GM23338 (cell line): ENCODE measurements around the gene MAST4. TPM values are rescaled to one million over a fixed set of nuclear protein-coding genes. Genes with fewer than 3 reads are reported as not detected.

Source experiments
- ATAC-seq: fragments of 200-7000 bp; cut with Tn5 transposase; 3 replicates; pipeline ENCODE4 v1.9.1; 2020
- DNase-seq: peaks from one replicate; pipeline ENCODE4 v3.0.0-alpha.2; 2015; ENCODE audit warnings: low spot score
- H2AFZ ChIP-seq: fragments of 200-600 bp; sonication (generic); 2 replicates; pipeline ENCODE4 v1.8.0; 2016; ENCODE audit warnings: antibody characterized with exemption, mild to moderate bottlenecking, moderate library complexity
- H3F3A ChIP-seq: fragments of 200-600 bp; sonication (generic); replicated peaks from 2 replicates; pipeline ENCODE4 v1.8.0; 2017; ENCODE audit warnings: antibody characterized with exemption, mixed run types, low read depth
- H3K27ac ChIP-seq: fragments of 200-600 bp; sonication (generic); 2 replicates; pipeline ENCODE4 v1.6.1; 2016; ENCODE audit warnings: low read depth
- H3K27me3 ChIP-seq: fragments of 200-600 bp; sonication (generic); 2 replicates; pipeline ENCODE4 v1.8.0; 2016; ENCODE audit warnings: mild to moderate bottlenecking, mixed run types, moderate library complexity; ENCODE audit not compliant: insufficient read depth
- H3K36me3 ChIP-seq: fragments of 200-600 bp; sonication (generic); 2 replicates; pipeline ENCODE4 v1.8.0; 2016; ENCODE audit warnings: mild to moderate bottlenecking; ENCODE audit not compliant: insufficient read depth
- H3K4me1 ChIP-seq: fragments of 200-600 bp; sonication (generic); 2 replicates; pipeline ENCODE4 v1.8.0; 2016; ENCODE audit warnings: mild to moderate bottlenecking, moderate library complexity; ENCODE audit not compliant: insufficient read depth
- H3K4me2 ChIP-seq: fragments of 200-600 bp; sonication (generic); 2 replicates; pipeline ENCODE4 v1.7.1; 2017; ENCODE audit warnings: mixed run types
- H3K4me3 ChIP-seq: fragments of 200-600 bp; sonication (generic); 2 replicates; pipeline ENCODE4 v1.6.1; 2016; ENCODE audit warnings: mixed run types
- H3K79me2 ChIP-seq: fragments of 200-600 bp; sonication (generic); replicated peaks from 2 replicates; pipeline ENCODE4 v1.8.0; 2017; ENCODE audit warnings: mild to moderate bottlenecking; ENCODE audit not compliant: insufficient read depth
- H3K9me2 ChIP-seq: fragments of 200-600 bp; sonication (generic); 2 replicates; pipeline ENCODE4 v1.8.0; 2017; ENCODE audit not compliant: insufficient read depth
- H4K20me1 ChIP-seq: fragments of 200-600 bp; sonication (generic); replicated peaks from 2 replicates; pipeline ENCODE4 v1.8.0; 2017; ENCODE audit warnings: mild to moderate bottlenecking; ENCODE audit not compliant: insufficient read depth
- H3K27ac Mint-ChIP-seq: 2 replicates; pipeline ENCODE4 v1.8.0; 2020; ENCODE audit warnings: inconsistent platforms, mild to moderate bottlenecking, moderate library complexity, mixed read lengths
- H3K27me3 Mint-ChIP-seq: 3 replicates; pipeline ENCODE4 v1.8.0; 2022; ENCODE audit warnings: low read depth, mild to moderate bottlenecking, moderate library complexity, mixed read lengths, inconsistent platforms; ENCODE audit not compliant: insufficient read depth, poor library complexity
- H3K36me3 Mint-ChIP-seq: 3 replicates; pipeline ENCODE4 v1.8.0; 2021; ENCODE audit warnings: low read depth, mild to moderate bottlenecking, inconsistent platforms, moderate library complexity, mixed read lengths
- H3K4me1 Mint-ChIP-seq: 3 replicates; pipeline ENCODE4 v1.8.0; 2020; ENCODE audit warnings: mild to moderate bottlenecking, inconsistent platforms, mixed read lengths
- H3K4me3 Mint-ChIP-seq: 3 replicates; pipeline ENCODE4 v1.8.0; 2021; ENCODE audit warnings: moderate library complexity, mild to moderate bottlenecking, inconsistent platforms, mixed read lengths
- H3K9me3 Mint-ChIP-seq: 3 replicates; pipeline ENCODE4 v1.8.0; 2020; ENCODE audit warnings: moderate library complexity, mild to moderate bottlenecking, inconsistent platforms, mixed read lengths
- EZH2 ChIP-seq: fragments of 200-600 bp; sonication (generic); IDR thresholded peaks from one replicate; pipeline ENCODE4 v1.8.0; 2017; ENCODE audit warnings: antibody characterized with exemption, mild to moderate bottlenecking, low read depth; ENCODE audit not compliant: unreplicated experiment
- JUNB ChIP-seq: IDR thresholded peaks from one replicate; pipeline ENCODE4 v1.6.1; 2016; ENCODE audit warnings: antibody characterized with exemption; ENCODE audit not compliant: unreplicated experiment
- NANOG ChIP-seq: IDR thresholded peaks from 2 replicates; pipeline ENCODE4 v1.6.1; 2016; ENCODE audit warnings: antibody characterized with exemption, borderline replicate concordance
- POLR2AphosphoS5 ChIP-seq: IDR thresholded peaks from 2 replicates; pipeline ENCODE4 v1.6.1; 2016; ENCODE audit warnings: antibody characterized with exemption, low read depth
- REST ChIP-seq: IDR thresholded peaks from one replicate; pipeline ENCODE4 v1.6.1; 2018; ENCODE audit warnings: antibody characterized with exemption; ENCODE audit not compliant: unreplicated experiment
- ZNF114 ChIP-seq: fragments of 250-450 bp; sonication (Bioruptor Pico); IDR thresholded peaks from 2 replicates; pipeline ENCODE4 v1.5.0; 2020; ENCODE audit warnings: mild to moderate bottlenecking, moderate library complexity
- polyA plus RNA-seq: library from polyadenylated mRNA; unstranded; fragments of >200 nt; fragmentation: Nextera tagmentation; extraction: Ambion mirVana; gene quantifications from 2 replicates; pipeline ENCODE4 v1.2.1, GENCODE V29; 2016
- total RNA-seq: library from RNA; depleted of rRNA; stranded (reverse); fragments of >200 nt; shearing (Covaris generic); gene quantifications from 2 replicates; pipeline ENCODE4 v1.2.3, GENCODE V29; 2014
- TF ChIP-seq, protein P1 (sequence below): IDR thresholded peaks from 2 replicates; pipeline ENCODE4 v1.6.1; 2016; ENCODE audit warnings: antibody characterized with exemption

The MAST4 gene
- total and polyA plus RNA-seq, 2 experiments from 2014 or later, result 3.6 to 8.5 TPM

- TF ChIP-seq REST (no peak), ZNF114 (CRISPR knock-in tag) (no peak), EZH2 (no peak)
Observed at GRCh38 chr5:67140413-67140812, 544.2 kb downstream of the MAST4 start (continued).

DNA sequence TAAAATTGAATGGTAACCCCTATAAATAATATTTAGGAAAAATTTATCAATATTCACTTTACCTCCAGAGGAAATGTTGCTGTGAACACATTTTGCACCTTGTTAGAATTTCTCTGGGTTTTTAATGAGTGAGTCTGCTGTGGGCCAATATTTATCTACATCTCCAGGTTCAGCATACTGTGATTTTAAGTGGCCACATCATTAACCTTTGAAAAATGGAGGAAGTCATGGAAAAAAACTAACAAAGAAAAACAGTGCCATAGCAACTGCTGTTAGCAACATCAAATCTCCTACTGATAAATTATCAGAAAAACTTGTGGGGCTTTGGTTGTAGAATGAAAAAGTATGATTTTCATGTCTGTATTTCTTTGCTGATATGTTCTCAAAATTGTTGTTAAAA, 545.5 kb downstream of the MAST4 start:
- Histone ChIP-seq H3K4me1 (no peaks in the 10 kb centered on the region), H3K9me2 (no peaks in the 10 kb centered on the region), H3K4me2 (no peak overlapping the region), H3K27me3 (no peaks in the 10 kb centered on the region), H3F3A (no peaks in the 10 kb centered on the region), H3K27ac (no peak overlapping the region), H2AFZ (no peak overlapping the region), H3K36me3 (no peaks in the 10 kb centered on the region), H3K4me3 (no peak overlapping the region), H3K79me2 (no peaks in the 10 kb centered on the region), H4K20me1 (no peaks in the 10 kb centered on the region)
- DNase-seq (no peak), ATAC-seq (no peak)
- TF ChIP-seq ZNF114 (CRISPR knock-in tag) (no peak), POLR2AphosphoS5 (no peak), REST (no peak), EZH2 (no peak), JUNB (no peak), NANOG (no peak)
- TF ChIP-seq, protein P1, sequence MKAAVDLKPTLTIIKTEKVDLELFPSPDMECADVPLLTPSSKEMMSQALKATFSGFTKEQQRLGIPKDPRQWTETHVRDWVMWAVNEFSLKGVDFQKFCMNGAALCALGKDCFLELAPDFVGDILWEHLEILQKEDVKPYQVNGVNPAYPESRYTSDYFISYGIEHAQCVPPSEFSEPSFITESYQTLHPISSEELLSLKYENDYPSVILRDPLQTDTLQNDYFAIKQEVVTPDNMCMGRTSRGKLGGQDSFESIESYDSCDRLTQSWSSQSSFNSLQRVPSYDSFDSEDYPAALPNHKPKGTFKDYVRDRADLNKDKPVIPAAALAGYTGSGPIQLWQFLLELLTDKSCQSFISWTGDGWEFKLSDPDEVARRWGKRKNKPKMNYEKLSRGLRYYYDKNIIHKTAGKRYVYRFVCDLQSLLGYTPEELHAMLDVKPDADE, result no peak
- no peaks in the 10 kb centered on the region for H3K4me1 Mint-ChIP-seq
- no peaks in the 10 kb centered on the region for H3K36me3 Mint-ChIP-seq
- no peak overlapping the region for H3K4me3 Mint-ChIP-seq
- no peaks in the 10 kb centered on the region for H3K27me3 Mint-ChIP-seq
- no peak overlapping the region for H3K27ac Mint-ChIP-seq
- H3K9me3 Mint-ChIP-seq, result no peaks in the 10 kb centered on the region
